Hepatocyte (in vitro differentiated cells): Measurements from ENCODE around the gene ARHGAP40.

ENCODE experiments used
- CTCF ChIP-seq: fragments of 200-600 bp; sonication (generic); IDR thresholded peaks from 2 replicates; pipeline ENCODE4 v1.5.1; 2016; ENCODE audit warnings: antibody characterized with exemption, mild to moderate bottlenecking; ENCODE audit not compliant: poor library complexity
- EZH2 ChIP-seq: fragments of 200-600 bp; sonication (generic); IDR thresholded peaks from 2 replicates; pipeline ENCODE4 v1.6.1; 2016; ENCODE audit warnings: antibody characterized with exemption, mild to moderate bottlenecking, borderline replicate concordance
- EZH2phosphoT487 ChIP-seq: fragments of 200-600 bp; sonication (generic); IDR thresholded peaks from one replicate; pipeline ENCODE4 v1.6.1; 2018; ENCODE audit warnings: antibody characterized with exemption, mild to moderate bottlenecking, low read depth, moderate library complexity; ENCODE audit not compliant: unreplicated experiment, severe bottlenecking

DNA sequence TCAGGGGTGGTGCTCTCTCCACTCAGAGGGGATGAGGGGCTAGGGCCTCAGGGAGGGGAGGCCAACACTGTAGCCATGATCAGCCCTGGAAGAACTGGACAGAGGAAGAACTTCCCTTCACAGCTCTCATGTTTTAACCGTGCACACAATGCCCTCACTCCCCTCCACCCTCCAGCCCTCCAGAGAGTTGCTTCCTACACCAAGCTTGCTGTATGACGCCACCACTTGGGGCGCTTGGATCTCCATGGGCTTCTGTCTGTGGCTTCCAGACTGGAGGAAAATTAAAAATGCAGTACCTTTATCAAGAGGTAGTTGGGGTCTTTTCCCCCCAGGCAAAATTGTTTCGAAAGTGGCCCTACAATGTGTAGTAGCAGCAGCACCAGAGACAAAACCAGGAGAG lies 48.4 kb downstream of the ARHGAP40 start:
- TF ChIP-seq CTCF (no peak), EZH2 (no peak), EZH2phosphoT487 (no peak)
